A172 (cell line): Measurements from ENCODE around the gene LUZP1. TPM values are rescaled to one million over a fixed set of nuclear protein-coding genes. Genes with fewer than 3 reads are reported as not detected.

Experiments used
- DNase-seq: peaks from one replicate; pipeline ENCODE4 v3.0.0-alpha.2; 2015; ENCODE audit warnings: low spot score
- total RNA-seq: library from RNA; depleted of rRNA; stranded (reverse); fragments of >200 nt; shearing (Covaris generic); gene quantifications from 2 replicates; pipeline ENCODE4 v1.2.3, GENCODE V29; 2014

The LUZP1 gene
- total RNA-seq, 1 experiment from 2014 or later: 22.1 TPM

- no peak for DNase-seq
Observed at GRCh38 chr1:23116921-23117699, 51.5 kb downstream of the LUZP1 start.

DNA sequence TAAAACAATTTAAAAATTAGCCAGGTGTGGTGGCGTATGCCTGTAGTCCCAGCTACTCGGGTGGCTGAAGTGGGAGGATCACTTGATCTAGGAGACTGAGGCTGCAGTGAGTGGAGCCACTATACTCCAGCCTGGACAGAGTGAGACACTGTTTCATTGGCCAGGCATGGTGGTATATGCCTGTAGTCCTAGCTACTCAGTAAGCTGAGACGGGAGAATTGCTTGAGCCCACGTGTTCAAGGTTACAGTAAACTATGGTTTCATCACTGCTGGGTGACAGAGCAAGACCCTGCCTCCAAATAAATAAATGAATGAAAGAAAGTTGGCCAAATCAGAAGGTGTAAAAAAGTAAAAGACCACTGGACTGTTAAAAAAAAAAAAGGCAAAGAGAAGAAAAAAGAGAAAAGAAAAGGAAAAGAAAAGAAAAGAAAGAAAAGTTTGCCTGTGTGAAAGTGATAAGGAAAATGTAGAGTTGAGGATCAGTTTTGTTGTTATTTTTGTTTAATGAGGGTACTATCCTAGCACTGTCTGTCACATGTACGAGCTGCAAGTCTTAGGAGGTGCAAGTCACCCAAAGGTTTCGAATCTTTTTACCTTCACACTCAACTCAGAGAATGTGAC is 52.3 kb downstream of the LUZP1 start:
- no peak for DNase-seq

DNA sequence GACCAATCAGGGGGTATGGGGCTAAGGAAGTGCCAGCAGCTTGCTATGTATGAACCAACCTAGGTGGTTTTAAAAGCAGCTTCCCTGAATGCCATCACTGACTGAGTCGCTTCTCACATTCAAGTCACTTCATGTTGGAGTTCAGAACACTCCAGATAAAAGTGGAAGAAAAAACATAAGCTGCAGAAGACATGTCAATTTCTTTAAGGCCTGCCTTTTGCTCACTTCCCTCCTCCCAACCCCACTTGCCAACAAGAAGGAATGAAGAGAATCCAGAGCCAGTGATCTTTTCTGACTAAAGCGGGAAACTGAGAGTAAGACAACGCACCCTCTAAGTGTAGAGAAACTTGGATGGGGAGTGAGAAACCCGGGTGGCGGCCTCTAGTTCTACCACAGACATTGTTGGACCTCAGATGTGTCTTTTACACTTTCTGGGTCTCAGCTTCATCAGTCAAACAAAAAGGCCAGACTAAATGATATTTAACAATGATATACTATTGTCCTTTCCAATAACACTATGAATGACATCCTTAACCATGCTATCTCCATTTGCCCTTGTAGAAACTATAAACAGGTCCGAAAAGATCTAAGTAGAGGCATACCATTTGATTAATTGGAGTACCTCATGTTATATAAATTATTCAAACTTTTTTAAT is 54.1 kb downstream of the LUZP1 start:
- DNase-seq: no peak

DNA sequence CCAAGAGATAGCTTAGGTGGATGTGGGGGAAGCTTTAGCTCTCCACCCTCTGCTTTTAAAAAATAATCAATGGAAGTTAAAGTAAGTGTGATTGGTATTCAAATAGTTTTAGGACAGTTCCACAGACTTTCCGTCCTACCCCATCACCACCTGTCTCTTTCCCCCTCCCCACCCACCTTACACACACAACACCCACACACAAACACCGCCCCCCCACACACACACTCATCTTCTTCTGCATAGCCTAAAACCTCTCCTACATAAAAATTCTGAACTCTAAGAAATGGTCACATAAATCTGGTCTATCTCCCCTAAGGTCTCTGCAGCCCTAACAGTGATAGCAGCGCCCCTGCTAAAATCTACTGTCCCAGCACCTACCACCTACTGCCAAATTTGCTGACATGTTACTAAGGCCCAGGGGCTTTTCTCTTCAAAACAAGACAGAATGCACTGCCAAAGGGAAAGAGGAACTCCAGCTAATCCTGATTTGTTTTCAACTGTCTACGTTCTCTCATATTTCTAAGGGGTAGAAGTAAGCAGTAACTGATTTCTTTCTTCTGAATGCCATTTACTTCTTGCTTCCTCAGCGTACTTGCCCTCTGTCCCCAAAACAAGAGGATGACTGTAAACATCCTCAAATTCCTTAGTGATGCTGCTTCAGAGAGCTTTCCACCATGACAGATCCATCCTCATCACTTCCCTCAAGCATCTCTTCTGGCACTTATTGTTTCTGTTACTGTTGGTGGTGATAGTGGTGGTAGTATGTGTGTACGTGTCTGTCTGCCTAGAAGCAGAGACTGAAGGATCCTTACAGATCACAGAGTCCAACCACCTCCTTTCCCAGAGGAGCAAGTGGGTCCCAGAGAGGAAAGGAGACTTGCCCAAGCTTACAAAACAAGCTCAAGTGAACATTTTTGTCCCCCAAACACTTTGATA is 56.8 kb downstream of the LUZP1 start:
- DNase-seq: no peak

DNA sequence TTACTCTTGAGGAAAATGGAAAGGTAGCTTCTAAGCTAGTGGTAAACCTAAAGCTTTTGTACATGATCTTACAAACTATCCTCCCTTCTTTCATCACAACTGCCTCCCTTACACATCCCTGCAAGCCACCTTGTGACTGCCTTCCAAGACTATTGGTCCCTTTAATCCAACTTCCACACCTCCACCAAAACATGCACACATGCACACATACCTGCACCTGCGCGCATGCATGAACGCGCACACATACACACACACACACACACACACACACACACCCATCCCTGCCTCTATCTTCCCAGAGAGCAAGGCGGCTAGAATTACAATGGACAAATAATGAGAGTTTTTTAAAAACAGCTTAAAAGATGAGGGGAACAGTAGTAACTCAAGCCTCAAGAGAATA is 58.3 kb downstream of the LUZP1 start:
- no peak for DNase-seq

- DNase-seq: no peak
Observed at GRCh38 chr1:23108918-23109533, 59.6 kb downstream of the LUZP1 start.

DNA sequence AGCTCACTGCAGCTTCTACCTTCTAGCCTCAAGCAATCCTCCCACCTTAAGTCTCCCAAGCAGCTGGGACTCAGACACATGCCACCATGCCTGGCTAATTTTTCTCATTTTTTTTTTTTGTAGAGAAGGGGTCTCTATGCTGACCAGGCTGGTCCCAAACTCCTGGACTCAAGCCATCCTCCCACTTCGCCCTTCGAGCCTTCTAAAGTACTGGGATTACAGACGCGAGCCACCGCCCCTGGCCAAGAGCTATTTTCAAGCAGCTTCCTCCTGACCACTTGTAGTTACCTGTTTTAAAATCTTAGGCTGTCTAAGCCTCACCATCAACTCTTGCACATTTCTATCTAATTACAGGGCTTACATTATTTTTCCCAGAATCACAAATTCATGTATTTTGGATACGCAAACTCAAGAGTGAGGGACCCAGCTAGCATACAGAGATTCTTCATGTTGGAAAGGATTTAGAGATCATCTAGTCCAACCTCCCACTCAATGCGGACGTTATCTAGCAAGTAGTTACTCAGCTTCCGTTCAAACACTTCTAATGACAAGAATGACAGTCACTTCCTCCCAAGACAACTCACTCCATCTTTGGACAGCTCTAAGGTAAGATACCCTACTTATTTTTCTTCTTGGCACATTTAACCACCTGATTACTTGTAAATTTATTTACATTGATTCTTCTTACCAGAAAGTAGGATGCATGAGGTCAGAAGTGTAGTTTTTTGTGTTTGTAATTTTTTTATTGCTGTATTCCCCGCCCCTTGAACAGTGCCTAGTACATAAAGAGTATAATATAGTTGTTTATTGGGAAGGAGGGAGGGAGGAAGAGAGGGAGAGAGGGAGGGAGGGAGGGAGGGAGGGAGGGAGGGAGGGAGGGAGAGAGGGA is 65.4 kb downstream of the LUZP1 start:
- peak; percentile 61 for DNase-seq

DNA sequence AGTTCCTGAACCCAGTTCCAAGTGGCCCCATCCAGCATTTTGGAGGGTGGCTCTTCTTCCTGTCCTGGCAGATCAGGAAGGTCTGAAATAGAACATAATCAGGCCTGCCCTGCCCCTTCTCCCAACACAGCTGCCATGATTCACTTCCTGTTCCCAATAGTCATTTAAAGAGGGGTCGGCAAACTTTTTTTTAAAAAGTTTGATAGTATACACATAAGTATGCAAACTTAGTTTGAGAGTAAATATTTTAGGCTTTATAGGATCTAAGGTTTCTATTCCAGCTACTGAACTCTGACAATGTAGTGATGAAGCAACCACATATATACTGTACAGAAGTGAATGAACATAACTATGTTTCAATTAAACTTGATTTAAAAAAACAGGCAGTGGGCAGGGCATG is 66.4 kb downstream of the LUZP1 start:
- DNase-seq: peak; percentile 55

- DNase-seq: no peak
Observed at GRCh38 chr1:23101887-23102286, 66.8 kb downstream of the LUZP1 start.

DNA sequence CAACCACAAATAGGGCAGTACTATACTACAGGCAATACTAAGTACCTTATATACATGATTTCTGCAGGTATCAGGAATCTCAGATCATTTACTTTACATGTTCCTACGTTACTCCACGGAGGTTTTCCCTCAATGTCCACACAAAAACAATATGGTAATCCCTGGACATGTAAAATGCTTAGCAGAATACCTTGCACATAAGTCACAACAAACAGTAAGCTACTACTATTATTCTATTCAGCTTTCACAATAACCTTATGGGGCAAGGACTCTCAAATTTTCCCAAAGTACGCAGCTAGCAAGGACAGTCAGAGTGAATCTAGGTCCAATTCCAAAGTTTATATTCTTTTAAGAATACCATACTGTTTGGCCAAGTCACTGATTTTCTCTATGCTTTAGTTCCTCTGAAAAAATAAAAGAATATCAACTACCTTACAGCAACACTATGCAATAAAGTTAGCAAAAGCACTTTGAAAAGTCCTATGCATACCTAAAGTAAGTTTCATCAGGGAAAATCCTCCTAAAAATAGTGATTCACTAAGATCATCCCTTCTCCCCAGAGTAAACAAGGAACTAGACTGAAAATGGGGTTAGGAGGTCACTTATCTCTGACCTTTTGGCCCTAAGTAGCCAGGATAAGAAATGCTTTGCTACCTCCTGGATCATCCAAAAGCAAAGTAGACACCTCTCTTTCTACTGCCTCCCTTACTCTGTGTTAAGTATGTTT is 67.4 kb downstream of the LUZP1 start:
- no peak for DNase-seq

GRCh38 chr1:23100074-23100748 is 68.4 kb downstream of the LUZP1 start:
- peak; percentile 91 for DNase-seq

GRCh38 chr1:23099171-23099536 is 69.5 kb downstream of the LUZP1 start:
- no peak for DNase-seq

- peak; percentile 62 for DNase-seq
Observed at GRCh38 chr1:23098463-23099170, 70.0 kb downstream of the LUZP1 start.

GRCh38 chr1:23097316-23097715 is 71.3 kb downstream of the LUZP1 start:
- no peak for DNase-seq

- no peak for DNase-seq
Observed at GRCh38 chr1:23092447-23092846, 76.2 kb downstream of the LUZP1 start.

DNA sequence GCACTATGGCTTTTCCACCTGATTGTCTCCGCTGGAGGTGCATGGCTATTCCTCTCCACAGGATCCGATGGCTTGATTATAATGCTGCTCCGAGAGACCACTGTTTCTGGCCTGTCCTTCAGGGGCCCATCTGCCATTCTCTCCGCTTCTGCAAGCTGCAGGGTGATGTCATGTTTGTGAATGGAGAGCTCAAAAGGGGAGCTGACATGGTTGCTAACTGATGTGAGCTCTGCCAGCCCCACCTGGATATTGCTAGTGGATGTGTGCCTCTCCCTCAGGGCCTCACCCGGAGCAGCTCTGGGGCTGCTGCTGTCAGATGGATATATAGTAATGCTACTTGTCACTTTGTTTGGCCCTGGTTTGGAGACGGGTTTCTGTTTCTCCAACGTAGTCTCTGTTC is 77.1 kb downstream of the LUZP1 start:
- no peak for DNase-seq

DNA sequence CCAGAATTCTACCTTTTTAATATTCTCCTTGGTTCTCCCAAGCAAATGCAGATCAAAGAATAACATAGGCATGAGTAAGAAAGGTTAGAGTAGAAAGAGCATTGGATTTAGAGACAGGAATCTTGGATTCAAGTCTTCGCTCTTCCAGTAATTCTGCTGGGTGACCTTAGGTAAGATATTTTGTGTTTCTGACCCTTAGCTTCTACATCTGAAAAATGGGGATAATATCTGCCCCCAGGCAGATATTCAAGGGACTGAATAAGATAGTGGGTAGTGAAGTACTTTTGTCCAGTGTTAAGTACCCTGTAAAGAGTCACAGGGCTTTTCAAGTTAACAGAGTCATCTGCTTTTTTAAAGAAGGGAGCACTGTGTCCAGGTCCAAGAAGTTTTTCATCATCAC is 78.6 kb downstream of the LUZP1 start:
- no peak for DNase-seq

DNA sequence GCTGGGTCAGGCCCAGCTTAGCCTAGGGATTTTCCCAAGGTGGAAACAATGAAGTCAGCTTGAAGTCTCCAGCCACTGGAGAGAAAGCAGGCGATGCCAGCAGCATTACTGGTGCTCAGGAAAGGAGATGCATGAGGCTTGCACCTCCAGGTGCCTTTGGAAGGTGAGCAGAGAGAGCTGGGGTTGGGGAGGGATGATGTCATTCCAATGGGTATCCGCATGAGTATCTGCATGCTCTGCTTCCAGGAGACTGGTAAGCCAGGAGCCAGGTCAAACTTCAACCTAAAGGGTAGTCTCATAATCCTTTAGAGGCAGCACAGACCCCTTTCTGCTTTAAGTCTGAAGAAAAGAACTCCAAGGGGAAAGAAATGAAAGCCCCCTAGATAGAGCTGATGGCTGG is 80.6 kb downstream of the LUZP1 start:
- DNase-seq: no peak

DNA sequence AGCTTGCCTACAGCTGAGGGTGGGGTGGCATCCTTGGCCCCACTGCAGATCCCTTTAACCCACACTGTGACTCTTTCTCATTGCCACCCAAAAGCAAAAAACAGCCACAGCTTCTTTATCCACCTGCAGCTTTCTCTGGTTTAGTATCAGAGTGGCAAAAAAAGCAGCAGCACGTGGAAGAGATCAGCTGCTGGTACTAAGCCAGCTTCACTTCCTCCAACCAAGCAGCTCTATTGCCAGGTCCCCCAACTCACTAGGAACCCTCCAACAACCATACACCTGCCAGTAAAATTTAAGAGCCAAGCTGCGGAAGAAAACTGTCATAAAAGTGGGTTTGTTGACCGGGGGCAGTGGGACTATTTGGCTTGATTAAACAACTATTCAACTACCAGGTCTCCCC is 83.0 kb downstream of the LUZP1 start:
- no peak for DNase-seq
